HCEC 1CT (cell line): ENCODE measurements around the gene PPP4R1.

Source experiments
- DNase-seq: peaks from one replicate; pipeline ENCODE4 v3.0.0-alpha.2; 2017

PPP4R1 gene

GRCh38 chr18:9539938-9540337 is 74.4 kb downstream of the PPP4R1 start:
- DNase-seq, result no peak

GRCh38 chr18:9539283-9539682 is 75.1 kb downstream of the PPP4R1 start:
- DNase-seq, result peak; percentile 86

GRCh38 chr18:9537677-9538076 is 76.7 kb downstream of the PPP4R1 start:
- no peak for DNase-seq

- peak; percentile 78 for DNase-seq
These were observed 77.8 kb downstream of the PPP4R1 start for GRCh38 chr18:9536354-9537152.

GRCh38 chr18:9535430-9535991 is 78.8 kb downstream of the PPP4R1 start:
- DNase-seq, result peak; percentile 82

GRCh38 chr18:9534844-9535243 is 79.5 kb downstream of the PPP4R1 start:
- DNase-seq, result no peak

- DNase-seq, result no peak
These were observed 82.5 kb downstream of the PPP4R1 start for GRCh38 chr18:9531791-9532410.

- DNase-seq, result no peak
These were observed 83.9 kb downstream of the PPP4R1 start for GRCh38 chr18:9530226-9531009.

- no peak for DNase-seq
These were observed 87.9 kb downstream of the PPP4R1 start for GRCh38 chr18:9526458-9526857.

GRCh38 chr18:9522952-9523351 is 91.4 kb downstream of the PPP4R1 start:
- DNase-seq, result no peak

- DNase-seq, result no peak
These were observed 92.6 kb downstream of the PPP4R1 start for GRCh38 chr18:9521770-9522169.

- no peak for DNase-seq
These were observed 93.7 kb downstream of the PPP4R1 start for GRCh38 chr18:9520666-9521065.

- DNase-seq, result no peak
These were observed 95.0 kb downstream of the PPP4R1 start for GRCh38 chr18:9519399-9519798.

- no peak for DNase-seq
These were observed 96.5 kb downstream of the PPP4R1 start for GRCh38 chr18:9517869-9518268.

GRCh38 chr18:9516437-9517064 is 97.8 kb downstream of the PPP4R1 start:
- peak; percentile 52 for DNase-seq

- peak; percentile 74 for DNase-seq
These were observed 100.3 kb downstream of the PPP4R1 start for GRCh38 chr18:9513971-9514512.

- no peak for DNase-seq
These were observed 105.8 kb downstream of the PPP4R1 start for GRCh38 chr18:9508446-9509025.

- DNase-seq, result no peak
These were observed 106.7 kb downstream of the PPP4R1 start for GRCh38 chr18:9507565-9508088.

GRCh38 chr18:9506046-9506792 is 108.1 kb downstream of the PPP4R1 start:
- no peak for DNase-seq
